Liver (tissue), 9 donors: ENCODE measurements around the gene GUCY2F. TPM values are rescaled to one million over a fixed set of nuclear protein-coding genes. Genes with fewer than 3 reads are reported as not detected.

Experiments used
- DNase-seq: peaks from one replicate; pipeline ENCODE4 v3.0.0-alpha.2; 2017; ENCODE audit warnings: low spot score
- H3K27ac ChIP-seq, 2 donors: one replicate each; pipeline ENCODE4 v1.7.0; 2013; ENCODE audit warnings: inconsistent platforms in 2 of 2, low read length in 2 of 2, control low read depth in 1 of 2, low read depth in 1 of 2, mild to moderate bottlenecking in 1 of 2
- H3K27me3 ChIP-seq, 4 donors: one replicate each; pipeline versions ENCODE4 v1.6.1 to v1.7.0; 2013; ENCODE audit warnings: low read length in 3 of 4, inconsistent platforms in 1 of 4, mild to moderate bottlenecking in 1 of 4, moderate library complexity in 1 of 4; ENCODE audit not compliant: control insufficient read depth in 4 of 4, insufficient read depth in 4 of 4
- H3K36me3 ChIP-seq, 4 donors: one replicate each; pipeline versions ENCODE4 v1.6.1 to v1.7.0; 2013; ENCODE audit warnings: low read length in 3 of 4, mild to moderate bottlenecking in 3 of 4, low read depth in 1 of 4, moderate library complexity in 1 of 4; ENCODE audit not compliant: control insufficient read depth in 4 of 4, insufficient read depth in 3 of 4
- H3K4me1 ChIP-seq, 4 donors: one replicate each; pipeline versions ENCODE4 v1.6.1 to v1.7.0; 2013; ENCODE audit warnings: low read length in 3 of 4, mild to moderate bottlenecking in 3 of 4, moderate library complexity in 1 of 4; ENCODE audit not compliant: control insufficient read depth in 4 of 4, insufficient read depth in 4 of 4
- H3K4me3 ChIP-seq, 3 donors: one replicate each; pipeline versions ENCODE4 v1.6.1 to v1.7.0; 2013; ENCODE audit warnings: low read length in 3 of 3, control low read depth in 1 of 3, low read depth in 1 of 3, mild to moderate bottlenecking in 1 of 3
- H3K9ac ChIP-seq, 2 donors: one replicate each; pipeline ENCODE4 v1.7.0; 2013; ENCODE audit warnings: low read length in 2 of 2, mild to moderate bottlenecking in 2 of 2, moderate library complexity in 2 of 2, control low read depth in 1 of 2, low read depth in 1 of 2
- H3K9me3 ChIP-seq, 4 donors: one replicate each; pipeline versions ENCODE4 v1.6.1 to v1.7.0; 2013; ENCODE audit warnings: low read length in 3 of 4; ENCODE audit not compliant: control insufficient read depth in 4 of 4
- ATF3 ChIP-seq: IDR thresholded peaks from 2 replicates; pipeline ENCODE4 v1.6.1; 2016; ENCODE audit warnings: antibody characterized with exemption
- CTCF ChIP-seq: fragments of 150-350 bp; IDR thresholded peaks from 2 replicates; pipeline ENCODE4 v1.5.1; 2017; ENCODE audit warnings: improper control_type of control experiment, low read depth, low read length; ENCODE audit not compliant: missing input control
- EGR1 ChIP-seq, 2 donors: IDR thresholded peaks; 2 replicates each; pipeline ENCODE4 v1.6.1; 2016 to 2018; ENCODE audit warnings: antibody characterized with exemption in 2 of 2, low read depth in 2 of 2
- FOXA1 ChIP-seq: IDR thresholded peaks from 2 replicates; pipeline ENCODE4 v1.6.1; 2016; ENCODE audit warnings: antibody characterized with exemption
- FOXA2 ChIP-seq: IDR thresholded peaks from 2 replicates; pipeline ENCODE4 v1.6.1; 2016; ENCODE audit warnings: antibody characterized with exemption
- GABPA ChIP-seq, 2 donors: IDR thresholded peaks in 1 of 2; conservative IDR thresholded peaks in 1 of 2; 2 replicates each; pipeline ENCODE4 v1.6.1; 2016; ENCODE audit warnings: antibody characterized with exemption in 2 of 2, mild to moderate bottlenecking in 1 of 2, moderate library complexity in 1 of 2
- HNF4A ChIP-seq, 2 donors: conservative IDR thresholded peaks; 2 replicates each; pipeline ENCODE4 v1.6.1; 2016; ENCODE audit warnings: antibody characterized with exemption in 2 of 2, mild to moderate bottlenecking in 2 of 2
- HNF4G ChIP-seq: IDR thresholded peaks from 2 replicates; pipeline ENCODE4 v1.6.1; 2016; ENCODE audit warnings: antibody characterized with exemption
- JUND ChIP-seq, 2 donors: IDR thresholded peaks; 2 replicates each; pipeline ENCODE4 v1.6.1; 2016; ENCODE audit warnings: antibody characterized with exemption in 2 of 2
- MAX ChIP-seq: IDR thresholded peaks from 2 replicates; pipeline ENCODE4 v1.6.1; 2016; ENCODE audit warnings: antibody characterized with exemption
- NR2F2 ChIP-seq: IDR thresholded peaks from 2 replicates; pipeline ENCODE4 v1.6.1; 2016; ENCODE audit warnings: antibody characterized with exemption
- RAD21 ChIP-seq, 2 donors: IDR thresholded peaks; 2 replicates each; pipeline ENCODE4 v1.6.1; 2016; ENCODE audit warnings: antibody characterized with exemption in 2 of 2, mild to moderate bottlenecking in 2 of 2
- REST ChIP-seq: IDR thresholded peaks from 2 replicates; pipeline ENCODE4 v1.6.1; 2016; ENCODE audit warnings: antibody characterized with exemption, mild to moderate bottlenecking
- RXRA ChIP-seq, 2 donors: IDR thresholded peaks; 2 replicates each; pipeline ENCODE4 v1.6.1; 2017 to 2018; ENCODE audit warnings: antibody characterized with exemption in 2 of 2, mild to moderate bottlenecking in 1 of 2
- SP1 ChIP-seq: IDR thresholded peaks from 2 replicates; pipeline ENCODE4 v1.6.1; 2018; ENCODE audit warnings: antibody characterized with exemption, mild to moderate bottlenecking
- TAF1 ChIP-seq: conservative IDR thresholded peaks from 2 replicates; pipeline ENCODE4 v1.6.1; 2016; ENCODE audit warnings: antibody characterized with exemption, mild to moderate bottlenecking
- YY1 ChIP-seq: IDR thresholded peaks from 2 replicates; pipeline ENCODE4 v1.6.1; 2016; ENCODE audit warnings: antibody characterized with exemption, mild to moderate bottlenecking
- ZBTB33 ChIP-seq: IDR thresholded peaks from 2 replicates; pipeline ENCODE4 v1.6.1; 2016; ENCODE audit warnings: antibody characterized with exemption
- WGBS: extraction: QIAGEN DNeasy Blood & Tissue Kit; methylation state at CpG from one replicate; pipeline ENCODE4 v1.1.7; 2013; 5-methylcytosine and 5-hydroxymethylcytosine counted together
- polyA plus RNA-seq, 2 donors: library from polyadenylated mRNA; stranded (reverse) in 1 of 2; unstranded in 1 of 2; fragments of 200-250 nt in 1 of 2; fragments of >200 nt in 1 of 2; fragmentation: Nextera tagmentation in 1 of 2; extraction: Ambion mirVana in 1 of 2; gene quantifications; one replicate each; pipeline versions ENCODE4 v1.2.1 to v1.2.3, GENCODE V29; 2013 to 2015
- total RNA-seq, 2 donors: library from RNA; depleted of rRNA; stranded (reverse); fragments of >200 nt; gene quantifications; one replicate each; pipeline ENCODE4 v1.2.3, GENCODE V29; 2014
- donor health status: healthy.
- donor health status: healthy.
- donor health status: healthy.
- donor health status: healthy.
- donor health status: healthy.

The GUCY2F gene
- total and polyA plus RNA-seq, 4 donors: under 0.01 TPM; not detected in 2

- 70% methylated on average over 3 of the region's 3 CpGs for WGBS
- peaks cover 0 to 6% (median 0%) of the 10 kb centered on the region in 4 donors for H3K4me1 ChIP-seq
- H3K4me3 ChIP-seq: no peak overlapping the region
- H3K9me3 ChIP-seq: no peaks in the 10 kb centered on the region
- no peaks in the 10 kb centered on the region for H3K36me3 ChIP-seq
- no peak overlapping the region for H3K27ac ChIP-seq
- no peak for DNase-seq
- no peak overlapping the region for H3K9ac ChIP-seq
- H3K27me3 ChIP-seq: no peaks in the 10 kb centered on the region
- TF ChIP-seq HNF4G: no peak
- no peak for TF ChIP-seq FOXA1
- TF ChIP-seq SP1: no peak
- TF ChIP-seq FOXA2: no peak
- TF ChIP-seq JUND (IDR thresholded peaks at IDR 0.05): no peak
- no peak for TF ChIP-seq REST
- no peak for TF ChIP-seq TAF1
- TF ChIP-seq RXRA (IDR thresholded peaks at IDR 0.05): no peak
- no peak for TF ChIP-seq MAX
- TF ChIP-seq EGR1 (IDR thresholded peaks at IDR 0.05; ENCODE audit: low read depth in 2 of 2): no peak
- no peak for TF ChIP-seq NR2F2
- no peak for TF ChIP-seq ATF3
- no peak for TF ChIP-seq YY1
- no peak for TF ChIP-seq CTCF
Observed at GRCh38 chrX:109356684-109357083, 125.2 kb downstream of the GUCY2F start.

GRCh38 chrX:109352066-109352588, 129.8 kb downstream of the GUCY2F start:
- Histone ChIP-seq H3K36me3 (no peaks in the 10 kb centered on the region), H3K27me3 (no peaks in the 10 kb centered on the region), H3K9ac (no peak overlapping the region), H3K4me1 (peaks cover 0 to 6% (median 0%) of the 10 kb centered on the region in 4 donors), H3K9me3 (no peaks in the 10 kb centered on the region), H3K27ac (no peak overlapping the region), H3K4me3 (no peak overlapping the region)
- DNase-seq: no peak
- 31% methylated on average over 4 of the region's 4 CpGs for WGBS
- TF ChIP-seq HNF4G (peak; percentile 14), SP1 (peak; percentile 50), JUND (IDR thresholded peaks at IDR 0.05) (peak in 1 of 2 donors; percentile 10), TAF1 (no peak), RAD21 (IDR thresholded peaks at IDR 0.05) (no peak), ZBTB33 (no peak), MAX (no peak), NR2F2 (peak; percentile 85), GABPA (IDR thresholded peaks at IDR 0.05 in 1 of 2, conservative IDR thresholded peaks at IDR 0.05 in 1 of 2) (no peak), FOXA2 (peak; percentile 70), CTCF (no peak), HNF4A (conservative IDR thresholded peaks at IDR 0.05) (peak; percentile 58 to 68), EGR1 (IDR thresholded peaks at IDR 0.05; ENCODE audit: low read depth in 2 of 2) (no peak), RXRA (IDR thresholded peaks at IDR 0.05) (peak; percentile 69 to 70), YY1 (peak; percentile 66)
